Ovary (tissue), 9 donors: ENCODE data around the gene EMID1. TPM values are rescaled to one million over a fixed set of nuclear protein-coding genes. Genes with fewer than 3 reads are reported as not detected.

Source experiments
- DNase-seq, 5 donors: peaks; one replicate each; pipeline ENCODE4 v3.0.0-alpha.2; 2019 to 2020
- H3K27ac ChIP-seq, 2 donors: fragments of 200-600 bp; one replicate each; pipeline versions ENCODE4 v1.5.1 to v1.8.0; 2019 to 2022
- H3K27me3 ChIP-seq: fragments of 200-600 bp; one replicate; pipeline ENCODE4 v1.8.0; 2022
- H3K36me3 ChIP-seq: fragments of 200-600 bp; sonication (generic); one replicate; pipeline ENCODE4 v1.5.1; 2019
- H3K4me1 ChIP-seq: one replicate; pipeline ENCODE4 v1.8.1; 2013; ENCODE audit warnings: mild to moderate bottlenecking, moderate library complexity; ENCODE audit not compliant: insufficient read depth
- H3K4me3 ChIP-seq: fragments of 200-600 bp; sonication (generic); one replicate; pipeline ENCODE4 v1.5.1; 2017
- H3K9me3 ChIP-seq, 2 donors: fragments of 200-600 bp in 1 of 2; sonication (generic) in 1 of 2; one replicate each; pipeline versions ENCODE4 v1.5.1 to v1.8.1; 2013 to 2019; ENCODE audit warnings: mild to moderate bottlenecking in 1 of 2, moderate library complexity in 1 of 2
- EP300 ChIP-seq: sonication (generic); formaldehyde crosslinking; IDR thresholded peaks from one replicate; pipeline ENCODE4 v1.6.1; 2017; ENCODE audit warnings: antibody characterized with exemption
- POLR2A ChIP-seq: fragments of 450-650 bp; IDR thresholded peaks from one replicate; pipeline ENCODE4 v1.6.1; 2017; ENCODE audit warnings: antibody characterized with exemption, mild to moderate bottlenecking, moderate library complexity
- WGBS, 3 donors: extraction: QIAGEN DNeasy Blood & Tissue Kit in 1 of 3; methylation state at CpG; one replicate each; pipeline versions ENCODE4 v1.1.5 to v1.1.7; 2013 to 2017; 5-methylcytosine and 5-hydroxymethylcytosine counted together
- intact Hi-C, 4 donors: fragments of 100-400 bp; cut with DNase I; formaldehyde crosslinking; loops; one replicate each; pipeline versions ENCODE4 v1.11.0 to v1.15.1; 2022 to 2023
- polyA plus RNA-seq, 2 donors: library from polyadenylated mRNA; stranded (reverse); fragments of 200-250 nt in 1 of 2; fragments of 350-450 nt in 1 of 2; fragmentation: Illumina TruSeq in 1 of 2; extraction: RNeasy Lipid Tissue Mini Kit (QIAGEN cat#74804) in 1 of 2; gene quantifications; one replicate each; pipeline ENCODE4 v1.2.3, GENCODE V29; 2013 to 2014
- total RNA-seq, 7 donors: library from RNA; depleted of rRNA in 2 of 7; stranded (reverse); fragments of >200 nt in 2 of 7; fragmentation: NEBNext Ultra II Directional in 3 of 7; extraction: Animal tissue kit (Norgen Biotek cat#: 25700) in 3 of 7; gene quantifications; one replicate each; pipeline versions ENCODE4 v1.1.0 to v1.2.4, GENCODE V29; 2016 to 2023
- TF ChIP-seq, protein P1 (sequence below), 3 donors: fragments of 450-650 bp in 2 of 3; fragments of 200-600 bp in 1 of 3; IDR thresholded peaks; one replicate each; pipeline versions ENCODE4 v1.5.1 to v1.8.0; 2016 to 2022; ENCODE audit warnings: antibody characterized with exemption in 3 of 3, mild to moderate bottlenecking in 1 of 3
- donor health status: DM: no; HTN: no; CAD: no; lungs with moderate emphysema.
- donor health status: DM: no; HTN: no; CAD: no.
- donor health status: Bipolar disorder and iron deficiency.
- donor health status: DM: yes; HTN: yes; CAD: no.
- donor health status: DM: no; HTN: no; CAD: no.
- donor health status: DM: yes; HTN: yes; CAD: no.

Gene EMID1
- total and polyA plus RNA-seq, 9 donors: 2.6 to 11.2 (median 8.6) TPM

DNA sequence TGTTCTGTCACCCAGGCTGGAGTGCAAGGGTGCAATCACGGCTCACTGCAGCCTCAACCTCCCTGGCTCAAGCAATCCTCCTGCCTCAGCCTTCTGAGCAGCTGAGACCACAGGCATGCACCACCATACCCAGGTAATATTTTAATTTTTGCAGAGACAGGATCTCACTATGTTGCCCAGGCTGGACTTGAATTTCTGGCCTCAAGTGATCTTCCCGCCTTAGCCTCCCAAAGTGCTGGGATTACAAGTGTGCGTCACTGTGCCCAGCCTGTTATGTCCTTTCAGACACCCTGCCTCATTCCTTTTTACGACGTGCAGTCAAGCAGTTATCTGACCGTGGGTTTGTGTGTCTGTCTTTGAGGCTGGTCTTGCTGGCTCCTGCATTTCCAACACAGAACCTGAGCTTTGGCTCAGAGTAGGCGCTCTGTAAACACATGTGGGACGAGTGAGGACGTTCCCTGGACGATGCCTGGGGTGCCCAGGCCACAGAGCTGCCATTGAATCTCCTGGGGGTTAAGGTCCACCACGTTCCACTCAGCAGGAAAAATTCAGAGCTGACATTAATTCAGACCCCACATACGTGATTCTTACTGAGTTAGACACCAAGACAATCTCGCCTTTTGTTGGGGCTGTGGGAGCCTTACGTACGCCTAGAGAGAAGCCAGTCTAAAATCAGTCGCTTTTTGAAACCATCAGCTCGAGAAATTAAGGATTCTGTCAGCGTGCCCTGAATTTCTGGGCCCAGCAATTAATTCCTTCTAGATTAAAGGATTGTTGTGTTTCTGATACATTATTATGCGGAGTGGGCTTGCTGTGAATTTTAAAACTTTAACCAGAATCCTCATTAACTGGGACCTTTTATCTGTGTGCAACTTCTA is 21.5 kb upstream of the EMID1 start:
- intact Hi-C loops: no loop called here
- H3K36me3 ChIP-seq: no peaks in the 10 kb centered on the region
- no peak overlapping the region for H3K27ac ChIP-seq
- DNase-seq: no peak
- no peak overlapping the region for H3K4me3 ChIP-seq
- H3K4me1 ChIP-seq: no peaks in the 10 kb centered on the region
- TF ChIP-seq EP300: no peak
- TF ChIP-seq, protein P1, sequence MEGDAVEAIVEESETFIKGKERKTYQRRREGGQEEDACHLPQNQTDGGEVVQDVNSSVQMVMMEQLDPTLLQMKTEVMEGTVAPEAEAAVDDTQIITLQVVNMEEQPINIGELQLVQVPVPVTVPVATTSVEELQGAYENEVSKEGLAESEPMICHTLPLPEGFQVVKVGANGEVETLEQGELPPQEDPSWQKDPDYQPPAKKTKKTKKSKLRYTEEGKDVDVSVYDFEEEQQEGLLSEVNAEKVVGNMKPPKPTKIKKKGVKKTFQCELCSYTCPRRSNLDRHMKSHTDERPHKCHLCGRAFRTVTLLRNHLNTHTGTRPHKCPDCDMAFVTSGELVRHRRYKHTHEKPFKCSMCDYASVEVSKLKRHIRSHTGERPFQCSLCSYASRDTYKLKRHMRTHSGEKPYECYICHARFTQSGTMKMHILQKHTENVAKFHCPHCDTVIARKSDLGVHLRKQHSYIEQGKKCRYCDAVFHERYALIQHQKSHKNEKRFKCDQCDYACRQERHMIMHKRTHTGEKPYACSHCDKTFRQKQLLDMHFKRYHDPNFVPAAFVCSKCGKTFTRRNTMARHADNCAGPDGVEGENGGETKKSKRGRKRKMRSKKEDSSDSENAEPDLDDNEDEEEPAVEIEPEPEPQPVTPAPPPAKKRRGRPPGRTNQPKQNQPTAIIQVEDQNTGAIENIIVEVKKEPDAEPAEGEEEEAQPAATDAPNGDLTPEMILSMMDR (IDR thresholded peaks at IDR 0.05): no peak
- no peak for TF ChIP-seq POLR2A
- whole genome bisulfite sequencing, 3 donors: 85 to 92% (median 87%) methylated on average over 19 of the region's 19 CpGs
- H3K27me3 ChIP-seq: no peaks in the 10 kb centered on the region
- H3K9me3 ChIP-seq: no peaks in the 10 kb centered on the region

DNA sequence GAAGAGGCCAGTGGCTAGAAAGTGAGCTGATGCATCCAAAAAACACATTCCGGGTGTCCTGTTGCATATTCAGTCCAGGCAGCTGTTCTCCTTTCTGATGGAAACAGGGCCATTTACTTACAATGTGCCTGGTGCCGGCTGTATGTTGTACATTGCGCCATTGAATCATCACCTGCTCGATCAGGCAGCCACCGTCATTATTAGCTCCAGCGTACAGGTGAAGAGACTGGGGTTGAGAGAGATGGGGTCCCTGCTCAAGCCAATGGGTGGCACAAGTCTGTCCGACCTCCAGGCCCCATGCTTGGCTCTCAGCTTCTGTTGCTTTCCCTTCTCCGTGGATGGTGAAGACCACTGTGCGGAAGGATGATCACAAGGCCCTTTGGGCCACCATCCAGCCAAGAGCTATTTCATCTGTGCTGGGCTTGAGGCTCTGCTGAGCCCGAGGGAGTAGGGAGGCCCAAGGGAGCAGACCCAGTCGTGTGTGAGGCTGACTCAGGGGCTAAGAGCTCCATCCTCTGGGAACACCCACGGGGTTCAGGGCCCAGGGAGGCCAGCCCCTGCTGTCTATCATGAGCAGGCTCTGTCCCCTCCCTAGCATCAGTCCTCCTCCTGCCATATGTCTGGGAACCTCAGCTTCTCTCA is 20.7 kb upstream of the EMID1 start:
- no peaks in the 10 kb centered on the region for H3K36me3 ChIP-seq
- 74 to 81% (median 80%) methylated on average over 12 of the region's 12 CpGs for WGBS, 3 donors
- TF ChIP-seq POLR2A (no peak), EP300 (no peak)
- TF ChIP-seq, protein P1 (IDR thresholded peaks at IDR 0.05): no peak
- H3K4me3 ChIP-seq: no peak overlapping the region
- H3K9me3 ChIP-seq: no peaks in the 10 kb centered on the region
- no peak for DNase-seq
- no peaks in the 10 kb centered on the region for H3K27me3 ChIP-seq
- no peaks in the 10 kb centered on the region for H3K4me1 ChIP-seq
- no peak overlapping the region for H3K27ac ChIP-seq
- intact Hi-C loops: no loop called here

DNA sequence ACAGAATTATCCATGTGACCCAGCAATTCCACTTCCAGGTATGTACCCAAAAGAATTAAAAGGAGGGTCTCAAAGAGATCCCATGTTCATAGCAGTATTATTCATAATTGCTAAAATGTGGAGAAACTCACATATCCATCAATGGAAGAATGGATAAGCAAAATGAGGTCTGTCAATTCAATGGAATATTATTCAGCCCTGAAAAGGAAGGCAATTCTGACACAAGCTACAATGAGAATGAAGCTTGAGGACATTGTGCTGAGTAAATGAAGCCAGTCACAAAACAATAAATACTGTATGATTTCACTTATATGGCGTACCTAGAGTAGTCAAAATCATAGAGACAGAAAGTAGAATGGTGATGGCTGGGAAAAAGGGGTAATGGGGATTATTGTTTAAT is 19.4 kb upstream of the EMID1 start:
- Histone ChIP-seq H3K27ac (no peak overlapping the region), H3K4me3 (no peak overlapping the region), H3K9me3 (no peaks in the 10 kb centered on the region), H3K27me3 (no peaks in the 10 kb centered on the region), H3K36me3 (no peaks in the 10 kb centered on the region), H3K4me1 (no peaks in the 10 kb centered on the region)
- DNase-seq: no peak
- TF ChIP-seq POLR2A (no peak), EP300 (no peak)
- TF ChIP-seq, protein P1 (IDR thresholded peaks at IDR 0.05): no peak
- intact Hi-C loops: no loop called here
- WGBS, 3 donors: 95 to 97% (median 95%) methylated on average over 1 of the region's 1 CpG

DNA sequence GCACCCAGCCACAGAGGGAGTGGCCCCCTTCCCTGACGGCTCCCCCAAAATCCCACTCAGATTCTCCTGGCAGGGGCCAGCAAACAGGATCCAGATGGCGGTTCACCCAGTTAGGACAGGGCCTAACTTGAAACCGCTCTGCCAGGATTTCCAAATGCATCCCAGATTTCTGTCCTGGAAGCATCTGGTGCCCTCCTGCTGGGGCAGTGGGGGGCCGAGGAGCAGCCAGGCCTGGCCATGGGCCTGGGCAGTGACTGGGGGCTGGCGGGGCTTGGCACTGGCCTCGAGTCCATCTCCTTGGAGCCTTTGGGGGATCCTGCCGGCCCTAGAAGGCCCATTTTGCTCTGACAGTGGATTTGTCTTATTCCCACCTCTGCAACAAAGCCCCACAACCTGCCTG is 17.9 kb upstream of the EMID1 start:
- no peaks in the 10 kb centered on the region for H3K9me3 ChIP-seq
- intact Hi-C loops: no loop called here
- no peaks in the 10 kb centered on the region for H3K4me1 ChIP-seq
- TF ChIP-seq POLR2A (no peak), EP300 (no peak)
- TF ChIP-seq, protein P1 (IDR thresholded peaks at IDR 0.05): no peak
- no peak for DNase-seq
- WGBS, 3 donors: 73 to 85% (median 80%) methylated on average over 7 of the region's 7 CpGs
- no peak overlapping the region for H3K4me3 ChIP-seq
- no peaks in the 10 kb centered on the region for H3K36me3 ChIP-seq
- H3K27me3 ChIP-seq: no peaks in the 10 kb centered on the region
- H3K27ac ChIP-seq: no peak overlapping the region
